HG02798 (cell line): ENCODE measurements around the gene ALKBH5.
A peak's percentile ranks its signal among the peaks of the same experiment; 100 is the strongest.

Experiments used
- ATAC-seq: cut with Tn5 transposase; IDR thresholded peaks from one replicate; pipeline ENCODE4 v1.9.1; 2021; ENCODE audit warnings: mild to moderate bottlenecking; ENCODE audit not compliant: unreplicated experiment, poor library complexity

ALKBH5 gene

DNA sequence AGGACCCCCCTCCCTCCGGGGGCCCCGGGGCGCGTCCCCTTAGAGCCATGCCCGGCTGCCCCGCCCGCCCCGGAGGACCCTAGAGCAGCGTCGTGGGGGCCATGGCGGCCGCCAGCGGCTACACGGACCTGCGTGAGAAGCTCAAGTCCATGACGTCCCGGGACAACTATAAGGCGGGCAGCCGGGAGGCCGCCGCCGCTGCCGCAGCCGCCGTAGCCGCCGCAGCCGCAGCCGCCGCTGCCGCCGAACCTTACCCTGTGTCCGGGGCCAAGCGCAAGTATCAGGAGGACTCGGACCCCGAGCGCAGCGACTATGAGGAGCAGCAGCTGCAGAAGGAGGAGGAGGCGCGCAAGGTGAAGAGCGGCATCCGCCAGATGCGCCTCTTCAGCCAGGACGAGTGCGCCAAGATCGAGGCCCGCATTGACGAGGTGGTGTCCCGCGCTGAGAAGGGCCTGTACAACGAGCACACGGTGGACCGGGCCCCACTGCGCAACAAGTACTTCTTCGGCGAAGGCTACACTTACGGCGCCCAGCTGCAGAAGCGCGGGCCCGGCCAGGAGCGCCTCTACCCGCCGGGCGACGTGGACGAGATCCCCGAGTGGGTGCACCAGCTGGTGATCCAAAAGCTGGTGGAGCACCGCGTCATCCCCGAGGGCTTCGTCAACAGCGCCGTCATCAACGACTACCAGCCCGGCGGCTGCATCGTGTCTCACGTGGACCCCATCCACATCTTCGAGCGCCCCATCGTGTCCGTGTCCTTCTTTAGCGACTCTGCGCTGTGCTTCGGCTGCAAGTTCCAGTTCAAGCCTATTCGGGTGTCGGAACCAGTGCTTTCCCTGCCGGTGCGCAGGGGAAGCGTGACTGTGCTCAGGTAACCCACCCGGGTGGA is 759 bp downstream of the ALKBH5 start:
- peak; percentile 6 for ATAC-seq

DNA sequence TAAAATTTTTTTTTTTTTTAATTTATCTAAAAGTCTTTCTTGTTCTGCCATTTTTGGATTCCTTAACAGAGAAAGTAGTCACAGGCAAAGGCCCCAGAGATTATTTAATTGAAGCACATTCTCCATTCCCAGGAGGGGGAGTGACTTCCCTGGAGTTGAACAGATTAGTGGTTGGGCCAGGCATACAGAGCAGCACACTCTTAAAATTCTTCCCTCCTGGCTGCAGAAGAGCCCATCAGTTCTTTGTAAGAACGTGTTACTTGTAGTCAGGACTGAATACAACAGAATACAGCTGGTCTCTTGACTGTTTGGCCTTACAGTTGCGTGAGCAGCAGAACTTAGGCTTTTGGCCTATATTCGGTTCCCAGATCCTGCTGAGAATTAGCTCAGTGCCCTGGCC is 1.8 kb downstream of the ALKBH5 start:
- ATAC-seq: no peak

GRCh38 chr17:18185832-18186626 is 2.4 kb downstream of the ALKBH5 start:
- no peak for ATAC-seq

DNA sequence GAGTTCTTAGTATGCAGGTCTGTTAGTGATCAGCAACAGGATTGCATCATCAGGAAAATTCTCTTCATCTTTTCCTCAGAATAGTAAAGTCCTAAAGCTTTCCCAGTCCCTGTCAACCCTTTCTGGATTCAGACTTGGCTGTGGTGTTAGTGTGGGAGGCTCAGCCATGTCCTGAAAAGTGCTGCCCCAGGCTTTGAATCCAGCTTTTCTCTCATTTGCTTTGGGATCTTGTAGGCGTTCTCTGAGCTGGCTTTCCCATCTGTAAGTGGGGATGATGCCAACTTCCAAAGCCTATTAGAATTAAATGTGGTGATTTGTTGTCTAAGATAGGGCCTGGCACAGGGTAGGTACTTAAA is 3.0 kb downstream of the ALKBH5 start:
- no peak for ATAC-seq

DNA sequence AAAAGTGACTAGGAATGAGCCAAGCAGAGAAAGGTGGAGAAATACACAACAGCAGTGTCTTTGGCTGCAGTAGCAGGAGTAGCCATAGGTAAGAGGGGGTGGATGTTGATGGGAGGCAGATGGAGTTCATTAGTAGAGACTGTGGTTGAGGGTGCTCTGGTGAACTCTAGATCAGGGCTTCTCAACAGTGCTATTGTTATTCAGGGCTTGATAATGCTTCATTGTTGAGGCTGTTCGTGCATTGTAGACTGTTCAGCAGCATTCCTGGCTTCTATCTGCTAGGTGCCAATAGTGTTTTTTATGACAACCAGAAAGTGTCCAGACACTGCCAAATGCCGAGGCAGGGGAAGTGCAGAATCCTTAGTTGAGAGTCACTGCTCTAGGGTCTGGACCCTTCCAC is 3.6 kb downstream of the ALKBH5 start:
- ATAC-seq: no peak

- no peak for ATAC-seq
Observed at GRCh38 chr17:18187821-18188761, 4.5 kb downstream of the ALKBH5 start.

DNA sequence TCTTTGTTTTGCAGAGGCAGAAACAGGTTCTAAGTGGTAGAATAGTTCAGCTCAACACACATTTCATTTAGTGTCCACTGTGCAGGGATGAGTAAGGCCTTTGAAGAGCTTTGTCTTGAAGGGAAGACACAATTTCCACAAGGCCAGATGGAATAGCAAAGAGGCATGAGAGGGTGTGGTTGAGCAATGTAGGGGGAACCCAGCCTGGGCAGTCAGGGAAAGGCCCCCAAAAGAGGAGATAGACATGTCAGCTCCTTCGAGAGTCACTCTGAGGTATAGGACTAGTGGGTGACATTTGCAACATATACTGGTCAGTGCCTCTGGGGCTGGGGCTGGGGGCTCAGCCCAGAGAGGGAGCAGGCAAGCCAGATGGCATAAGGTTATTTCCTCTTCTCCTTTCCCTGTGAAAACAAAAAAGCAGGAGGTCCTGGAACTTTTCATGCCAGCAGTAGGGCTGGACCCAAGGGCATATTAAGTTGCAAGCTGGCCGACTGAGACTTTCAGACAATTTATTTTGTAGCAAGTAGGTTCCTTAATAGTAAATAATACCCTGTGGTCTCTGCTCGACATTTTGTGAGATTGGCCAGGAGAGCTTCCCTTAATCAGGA is 7.1 kb downstream of the ALKBH5 start:
- ATAC-seq: no peak

DNA sequence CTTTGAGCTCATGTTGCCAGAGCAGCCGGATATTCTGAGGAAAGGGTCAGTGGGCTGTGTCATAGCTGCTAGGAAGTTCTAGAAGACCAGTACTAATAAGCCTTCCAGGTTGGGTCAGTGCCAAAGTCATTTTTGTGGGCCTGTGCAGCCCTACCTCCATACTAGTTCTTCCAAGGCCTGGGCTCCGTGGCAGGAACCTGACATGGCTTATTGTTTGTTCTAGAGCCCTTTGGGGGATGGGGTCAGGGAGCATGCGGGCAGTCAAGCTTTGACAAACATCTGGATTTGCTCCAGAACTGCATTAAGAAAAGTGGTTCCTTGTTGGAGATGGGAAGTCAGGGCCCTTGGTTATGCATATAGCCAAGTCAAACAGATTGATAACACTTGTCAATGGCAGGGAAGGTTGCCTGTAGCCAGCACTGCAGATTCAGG is 7.6 kb downstream of the ALKBH5 start:
- no peak for ATAC-seq

GRCh38 chr17:18191967-18192366 is 8.3 kb downstream of the ALKBH5 start:
- ATAC-seq: no peak

DNA sequence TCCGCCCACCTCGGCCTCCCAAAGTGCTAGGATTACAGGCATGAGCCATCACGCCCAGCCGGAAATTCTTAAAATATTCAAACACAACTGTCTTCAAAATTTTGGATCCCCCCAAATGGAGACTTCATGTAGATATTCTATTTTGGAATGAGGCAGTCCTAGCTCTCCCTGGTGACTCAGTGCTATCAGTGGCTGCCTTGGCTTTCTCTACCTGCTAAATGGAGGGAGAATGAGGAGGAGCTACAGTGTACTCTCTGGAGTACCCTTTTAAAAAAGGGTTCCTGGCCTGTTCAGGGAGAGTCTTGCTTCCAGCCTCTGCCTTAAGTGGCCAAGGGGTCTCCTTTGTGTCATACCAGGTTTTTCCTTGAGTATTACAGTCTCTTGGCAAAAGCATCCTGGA is 10.8 kb downstream of the ALKBH5 start:
- no peak for ATAC-seq

DNA sequence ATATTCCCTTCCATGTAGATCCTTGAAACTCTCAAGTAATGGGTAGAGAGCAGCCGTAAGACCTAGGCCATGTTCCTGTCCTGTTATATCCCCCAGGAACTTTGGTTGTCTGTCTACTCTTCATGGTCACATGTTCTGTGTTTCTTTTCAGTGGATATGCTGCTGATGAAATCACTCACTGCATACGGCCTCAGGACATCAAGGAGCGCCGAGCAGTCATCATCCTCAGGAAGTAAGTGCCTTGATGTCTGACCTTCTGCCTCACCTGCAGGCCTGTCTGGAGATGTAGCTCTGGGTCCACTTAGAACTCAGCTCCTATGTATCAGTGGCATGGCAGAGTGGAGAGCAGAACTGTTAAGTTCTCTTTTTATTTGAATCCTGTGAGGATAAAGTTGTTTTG is 11.2 kb downstream of the ALKBH5 start:
- ATAC-seq: no peak

GRCh38 chr17:18195246-18195645 is 11.6 kb downstream of the ALKBH5 start:
- ATAC-seq: no peak

- no peak for ATAC-seq
Observed at GRCh38 chr17:18197535-18198194, 14.0 kb downstream of the ALKBH5 start.

GRCh38 chr17:18198530-18198929 is 14.9 kb downstream of the ALKBH5 start:
- ATAC-seq: no peak

GRCh38 chr17:18201108-18201507 is 17.5 kb downstream of the ALKBH5 start:
- ATAC-seq: no peak

GRCh38 chr17:18203308-18203707 is 19.7 kb downstream of the ALKBH5 start:
- no peak for ATAC-seq

DNA sequence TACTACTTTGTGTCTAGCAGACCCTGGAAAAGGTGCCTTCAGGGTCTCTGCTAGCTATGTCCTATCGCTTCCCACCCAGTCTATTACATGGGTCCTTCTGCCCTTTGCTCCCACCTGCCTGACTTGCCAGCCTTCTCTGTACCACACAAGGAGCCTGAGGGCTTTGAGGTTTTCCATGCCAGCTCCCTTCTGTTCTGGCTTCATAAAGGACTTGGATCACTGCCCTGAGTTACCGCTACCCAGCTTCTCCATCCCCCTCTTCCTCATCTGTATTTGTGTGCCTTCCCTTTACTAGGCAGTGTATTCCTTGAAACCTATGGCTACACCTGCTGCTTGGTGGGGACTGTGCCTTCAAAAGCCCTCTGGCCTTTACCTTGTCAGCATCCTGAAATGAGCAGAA is 22.2 kb downstream of the ALKBH5 start:
- ATAC-seq: no peak

GRCh38 chr17:18206962-18207361 is 23.3 kb downstream of the ALKBH5 start:
- no peak for ATAC-seq

DNA sequence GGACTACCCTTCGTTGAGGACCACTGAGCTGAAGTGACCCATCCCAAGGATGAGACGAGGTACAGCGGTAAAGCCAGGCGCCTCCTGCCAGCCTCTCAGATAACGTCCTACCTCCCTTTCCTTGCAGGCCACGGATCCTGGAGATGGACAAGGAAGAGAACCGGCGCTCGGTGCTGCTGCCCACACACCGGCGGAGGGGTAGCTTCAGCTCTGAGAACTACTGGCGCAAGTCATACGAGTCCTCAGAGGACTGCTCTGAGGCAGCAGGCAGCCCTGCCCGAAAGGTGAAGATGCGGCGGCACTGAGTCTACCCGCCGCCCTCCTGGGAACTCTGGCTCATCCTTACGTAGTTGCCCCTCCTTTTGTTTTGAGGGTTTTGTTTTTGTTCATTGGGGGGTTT is 24.5 kb downstream of the ALKBH5 start:
- ATAC-seq: no peak
